Spleen (tissue), 11 donors: ENCODE measurements around the gene PTK7. TPM values are rescaled to one million over a fixed set of nuclear protein-coding genes. Genes with fewer than 3 reads are reported as not detected.
A peak's percentile ranks its signal among the peaks of the same experiment; 100 is the strongest.

ENCODE experiments used
- DNase-seq: peaks from one replicate; pipeline ENCODE4 v3.0.0-alpha.2; 2020
- H3K27ac ChIP-seq, 8 donors: fragments of 200-600 bp; sonication (generic) in 7 of 8; 1 replicate in 4 of 8; 2 replicates in 4 of 8; pipeline versions ENCODE4 v1.5.0 to v1.8.0; 2016 to 2021; ENCODE audit warnings: inconsistent platforms in 4 of 8, mild to moderate bottlenecking in 4 of 8, moderate library complexity in 1 of 8
- H3K27me3 ChIP-seq, 7 donors: fragments of 200-600 bp; sonication (generic) in 6 of 7; replicated peaks in 1 of 7; 1 replicate in 4 of 7; 2 replicates in 3 of 7; pipeline versions ENCODE4 v1.5.0 to v1.8.0; 2016 to 2021; ENCODE audit warnings: inconsistent platforms in 3 of 7, mild to moderate bottlenecking in 1 of 7
- H3K36me3 ChIP-seq, 6 donors: fragments of 200-600 bp; sonication (generic) in 5 of 6; 1 replicate in 4 of 6; 2 replicates in 2 of 6; pipeline versions ENCODE4 v1.5.0 to v1.8.0; 2016 to 2021; ENCODE audit warnings: inconsistent platforms in 2 of 6
- H3K4me1 ChIP-seq, 6 donors: fragments of 200-600 bp; sonication (generic) in 5 of 6; 1 replicate in 3 of 6; 2 replicates in 3 of 6; pipeline versions ENCODE4 v1.5.0 to v1.8.0; 2016 to 2021; ENCODE audit warnings: inconsistent platforms in 3 of 6
- H3K4me3 ChIP-seq, 8 donors: fragments of 200-600 bp; sonication (generic) in 7 of 8; 1 replicate in 4 of 8; 2 replicates in 4 of 8; pipeline versions ENCODE4 v1.5.0 to v1.8.0; 2016 to 2021; ENCODE audit warnings: inconsistent platforms in 4 of 8, mild to moderate bottlenecking in 4 of 8, moderate library complexity in 2 of 8
- H3K9me3 ChIP-seq, 8 donors: fragments of 200-600 bp; sonication (generic) in 7 of 8; 1 replicate in 4 of 8; 2 replicates in 4 of 8; pipeline versions ENCODE4 v1.5.0 to v1.8.0; 2016 to 2021; ENCODE audit warnings: inconsistent platforms in 4 of 8
- POLR2A ChIP-seq, 3 donors: fragments of 450-650 bp; IDR thresholded peaks; one replicate each; pipeline ENCODE4 v1.5.1; 2017; ENCODE audit warnings: antibody characterized with exemption in 3 of 3, mild to moderate bottlenecking in 1 of 3
- POLR2AphosphoS5 ChIP-seq, 3 donors: sonication (generic); formaldehyde crosslinking; IDR thresholded peaks; one replicate each; pipeline ENCODE4 v1.5.1; 2017; ENCODE audit warnings: antibody characterized with exemption in 3 of 3
- WGBS, 5 donors: extraction: QIAGEN DNeasy Blood & Tissue Kit in 3 of 5; methylation state at CpG; one replicate each; pipeline versions ENCODE4 v1.1.5 to v1.1.7; 2013 to 2018; 5-methylcytosine and 5-hydroxymethylcytosine counted together
- intact Hi-C: fragments of 100-400 bp; cut with DNase I; formaldehyde crosslinking; loops from one replicate; pipeline ENCODE4 v1.15.0; 2023; ENCODE audit warnings: low total_unique reads
- polyA plus RNA-seq, 3 donors: library from polyadenylated mRNA; stranded (reverse); fragments of 200-250 nt; gene quantifications; one replicate each; pipeline ENCODE4 v1.2.1, GENCODE V29; 2013
- total RNA-seq, 7 donors: library from RNA; depleted of rRNA in 3 of 7; stranded (reverse); fragments of >200 nt in 3 of 7; fragmentation: NEBNext Ultra II Directional in 4 of 7; extraction: Animal tissue kit (Norgen Biotek cat#: 25700) in 4 of 7; gene quantifications; one replicate each; pipeline versions ENCODE4 v1.1.0 to v1.2.1, GENCODE V29; 2016 to 2021
- TF ChIP-seq, protein P1 (sequence below), 11 experiments: fragments of 200-600 bp in 7 of 11; fragments of 450-650 bp in 4 of 11; sonication (generic) in 4 of 11; IDR thresholded peaks in 8 of 11; conservative IDR thresholded peaks in 3 of 11; 1 replicate in 7 of 11; 2 replicates in 4 of 11; pipeline versions ENCODE4 v1.4.0 to v1.8.0; 2016 to 2021; ENCODE audit warnings: antibody characterized with exemption in 11 of 11, inconsistent platforms in 4 of 11, mild to moderate bottlenecking in 1 of 11
- donor health status: healthy with polysubstance abuse.
- donor health status: DM: no; HTN: no; CAD: no; lungs with moderate emphysema.
- donor health status: DM: no; HTN: no; CAD: no.
- donor health status: Bipolar disorder and iron deficiency.
- donor health status: healthy.
- donor health status: DM: no; HTN: no; CAD: no.
- donor health status: DM: yes; HTN: yes; CAD: no.

PTK7 gene
- total and polyA plus RNA-seq, 10 donors: 6.0 to 66.4 (median 25.9) TPM

DNA sequence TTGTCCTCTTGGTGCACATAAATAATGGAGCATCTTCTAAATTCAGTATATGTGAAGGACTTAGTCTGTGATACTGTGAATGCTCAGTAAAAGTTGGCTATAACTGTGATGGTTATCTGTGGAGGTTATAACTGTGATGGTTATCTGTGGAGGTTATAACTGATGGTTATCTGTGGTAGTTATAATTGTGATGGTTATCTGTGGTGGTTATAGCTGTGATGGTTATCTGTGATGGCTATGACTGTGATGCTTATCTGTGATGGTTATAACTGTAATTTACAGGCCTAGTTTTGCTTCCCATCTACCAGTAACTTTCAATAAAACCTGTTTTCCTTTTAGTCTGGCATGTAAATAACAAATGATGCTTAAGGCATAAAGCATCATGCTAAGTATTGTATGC lies 16.5 kb downstream of the PTK7 start:
- DNase-seq: no peak
- H3K27ac ChIP-seq: no peak overlapping the region
- H3K27me3 ChIP-seq: no peaks in the 10 kb centered on the region
- intact Hi-C loops: no loop called here
- no peaks in the 10 kb centered on the region for H3K9me3 ChIP-seq
- no peak overlapping the region for H3K4me3 ChIP-seq
- H3K4me1 ChIP-seq: peaks cover 0 to 50% (median 13%) of the 10 kb centered on the region in 6 donors
- H3K36me3 ChIP-seq: no peaks in the 10 kb centered on the region
- no peak for TF ChIP-seq POLR2A (IDR thresholded peaks at IDR 0.05)
- TF ChIP-seq, protein P1, sequence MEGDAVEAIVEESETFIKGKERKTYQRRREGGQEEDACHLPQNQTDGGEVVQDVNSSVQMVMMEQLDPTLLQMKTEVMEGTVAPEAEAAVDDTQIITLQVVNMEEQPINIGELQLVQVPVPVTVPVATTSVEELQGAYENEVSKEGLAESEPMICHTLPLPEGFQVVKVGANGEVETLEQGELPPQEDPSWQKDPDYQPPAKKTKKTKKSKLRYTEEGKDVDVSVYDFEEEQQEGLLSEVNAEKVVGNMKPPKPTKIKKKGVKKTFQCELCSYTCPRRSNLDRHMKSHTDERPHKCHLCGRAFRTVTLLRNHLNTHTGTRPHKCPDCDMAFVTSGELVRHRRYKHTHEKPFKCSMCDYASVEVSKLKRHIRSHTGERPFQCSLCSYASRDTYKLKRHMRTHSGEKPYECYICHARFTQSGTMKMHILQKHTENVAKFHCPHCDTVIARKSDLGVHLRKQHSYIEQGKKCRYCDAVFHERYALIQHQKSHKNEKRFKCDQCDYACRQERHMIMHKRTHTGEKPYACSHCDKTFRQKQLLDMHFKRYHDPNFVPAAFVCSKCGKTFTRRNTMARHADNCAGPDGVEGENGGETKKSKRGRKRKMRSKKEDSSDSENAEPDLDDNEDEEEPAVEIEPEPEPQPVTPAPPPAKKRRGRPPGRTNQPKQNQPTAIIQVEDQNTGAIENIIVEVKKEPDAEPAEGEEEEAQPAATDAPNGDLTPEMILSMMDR (IDR thresholded peaks at IDR 0.05 in 8 of 11, conservative IDR thresholded peaks at IDR 0.05 in 3 of 11): no peak
- no peak for TF ChIP-seq POLR2AphosphoS5 (IDR thresholded peaks at IDR 0.05)

GRCh38 chr6:43093436-43094289 lies 17.5 kb downstream of the PTK7 start:
- no peak for TF ChIP-seq POLR2A (IDR thresholded peaks at IDR 0.05)
- peak in 1 of 3 donors; percentile 13 for TF ChIP-seq POLR2AphosphoS5 (IDR thresholded peaks at IDR 0.05)
- 61 to 79% (median 67%) methylated on average over 9 of the region's 9 CpGs for WGBS, 5 donors
- H3K27me3 ChIP-seq: no peaks in the 10 kb centered on the region
- H3K36me3 ChIP-seq: no peaks in the 10 kb centered on the region
- H3K27ac ChIP-seq: peak overlapping the region in 7 of 8 donors; percentile 8 to 51 (median 27)
- H3K4me3 ChIP-seq: peak overlapping the region in 5 of 8 donors; percentile 4 to 49 (median 8)
- H3K4me1 ChIP-seq: peaks cover 0 to 50% (median 13%) of the 10 kb centered on the region in 6 donors
- H3K9me3 ChIP-seq: no peaks in the 10 kb centered on the region
- peak; percentile 19 for DNase-seq
- intact Hi-C loops: no loop called here

DNA sequence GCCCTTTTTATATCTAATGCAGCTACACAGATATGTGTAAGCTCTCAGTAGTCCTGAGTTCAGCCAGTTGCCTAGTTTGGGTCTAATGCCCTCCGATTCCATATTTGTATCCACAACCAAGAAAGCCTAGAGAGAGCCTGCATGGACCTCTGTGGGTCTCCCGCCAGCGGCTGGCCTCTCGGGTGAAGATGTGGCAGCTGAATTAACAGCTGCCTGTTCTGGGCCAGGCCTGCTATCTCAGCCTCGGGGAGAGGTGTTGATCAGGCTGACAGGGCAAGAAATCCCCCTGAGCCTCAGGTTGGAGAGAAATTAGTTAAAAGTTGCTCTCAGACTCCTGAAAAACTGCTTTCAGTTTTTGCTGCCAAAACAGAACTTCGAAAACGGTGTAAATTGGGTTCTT lies 19.8 kb downstream of the PTK7 start:
- Histone ChIP-seq H3K27ac (peak overlapping the region in 4 of 8 donors; percentile 29 to 57 (median 41)), H3K36me3 (no peaks in the 10 kb centered on the region), H3K4me3 (no peak overlapping the region), H3K9me3 (no peaks in the 10 kb centered on the region), H3K4me1 (peaks cover 0 to 46% (median 9%) of the 10 kb centered on the region in 6 donors), H3K27me3 (no peaks in the 10 kb centered on the region)
- WGBS, 5 donors: 48 to 69% (median 55%) methylated on average over 4 to 7 of the region's 7 CpGs
- no peak for TF ChIP-seq POLR2AphosphoS5 (IDR thresholded peaks at IDR 0.05)
- TF ChIP-seq, protein P1 (IDR thresholded peaks at IDR 0.05 in 8 of 11, conservative IDR thresholded peaks at IDR 0.05 in 3 of 11): no peak
- no peak for TF ChIP-seq POLR2A (IDR thresholded peaks at IDR 0.05)
- peak; percentile 53 for DNase-seq
- intact Hi-C loops: no loop called here

DNA sequence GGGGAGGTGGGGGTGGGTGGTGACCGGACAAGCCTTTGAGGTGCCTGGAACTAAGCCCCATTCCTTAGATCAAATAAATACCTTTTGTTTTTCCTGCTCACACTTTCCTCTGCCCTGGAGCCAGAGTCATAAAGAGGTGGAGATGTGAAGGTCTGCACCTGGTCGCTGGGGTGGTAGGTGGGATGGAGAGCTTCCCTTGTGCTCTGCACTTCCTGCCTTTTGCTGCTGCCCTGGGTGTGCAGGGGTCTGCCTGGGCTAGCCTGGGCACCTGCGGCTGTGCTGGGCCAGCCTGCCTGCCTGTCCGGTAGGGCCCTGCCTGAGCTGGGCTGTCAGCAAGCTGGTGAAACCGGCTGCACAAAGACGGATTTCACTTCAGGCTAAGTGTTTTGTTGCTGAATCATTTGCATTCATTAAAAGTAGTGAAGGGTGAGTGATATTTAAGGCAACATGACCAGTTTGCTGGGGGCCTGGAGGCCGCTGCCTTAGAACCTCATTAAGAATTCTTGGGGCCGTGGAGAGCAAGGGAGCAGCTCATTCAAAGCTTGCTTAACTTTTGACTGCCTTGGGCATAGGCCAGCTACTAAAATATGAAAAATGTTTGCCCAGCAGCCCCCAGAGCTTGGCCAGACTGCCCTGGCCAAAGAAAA lies 20.5 kb downstream of the PTK7 start:
- TF ChIP-seq POLR2A (IDR thresholded peaks at IDR 0.05) (no peak), POLR2AphosphoS5 (IDR thresholded peaks at IDR 0.05) (peak in 1 of 3 donors; percentile 13)
- Histone ChIP-seq H3K27me3 (no peaks in the 10 kb centered on the region), H3K27ac (peak overlapping the region in 5 of 8 donors; percentile 26 to 57 (median 40)), H3K9me3 (no peaks in the 10 kb centered on the region), H3K4me3 (no peak overlapping the region), H3K36me3 (no peaks in the 10 kb centered on the region), H3K4me1 (peaks cover 0 to 46% (median 9%) of the 10 kb centered on the region in 6 donors)
- WGBS, 5 donors: 34 to 73% (median 50%) methylated on average over 6 to 8 of the region's 8 CpGs
- DNase-seq: peak; percentile 44
- intact Hi-C loops: no loop called here

DNA sequence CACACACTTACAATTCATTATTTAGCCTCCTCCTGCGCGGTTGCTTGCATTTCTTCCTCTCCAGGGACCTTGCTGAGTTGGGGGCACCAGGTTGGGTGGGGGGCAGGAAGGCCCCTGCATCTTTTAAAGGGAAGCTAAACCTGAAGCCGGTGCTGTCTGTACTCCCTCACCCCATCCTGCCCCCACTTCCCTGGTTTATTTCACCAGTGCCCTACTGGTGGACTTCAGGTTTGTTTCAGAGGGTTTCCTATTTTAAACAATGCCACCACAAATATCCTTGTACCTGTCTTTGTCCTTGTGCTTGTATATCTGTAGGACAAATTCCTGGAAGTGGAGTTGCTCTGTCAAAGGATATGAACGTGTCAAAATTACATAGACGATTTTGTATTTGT lies 21.0 kb downstream of the PTK7 start:
- Histone ChIP-seq H3K27me3 (no peaks in the 10 kb centered on the region), H3K36me3 (no peaks in the 10 kb centered on the region), H3K9me3 (no peaks in the 10 kb centered on the region), H3K27ac (peak overlapping the region in 5 of 8 donors; percentile 26 to 57 (median 40)), H3K4me1 (peaks cover 0 to 46% (median 9%) of the 10 kb centered on the region in 6 donors), H3K4me3 (no peak overlapping the region)
- TF ChIP-seq, protein P1 (IDR thresholded peaks at IDR 0.05 in 8 of 11, conservative IDR thresholded peaks at IDR 0.05 in 3 of 11): no peak
- 37 to 55% (median 50%) methylated on average over 5 of the region's 5 CpGs for WGBS, 5 donors
- intact Hi-C loops: no loop called here
- peak; percentile 15 for DNase-seq
